ENCODE measurements around the gene U2AF1L4. TPM values are rescaled to one million over a fixed set of nuclear protein-coding genes. Genes with fewer than 3 reads are reported as not detected.

The U2AF1L4 gene
- total RNA-seq, 4 donors from 2014 or later: 12.6 to 20.0 (median 18.5) TPM

DNA sequence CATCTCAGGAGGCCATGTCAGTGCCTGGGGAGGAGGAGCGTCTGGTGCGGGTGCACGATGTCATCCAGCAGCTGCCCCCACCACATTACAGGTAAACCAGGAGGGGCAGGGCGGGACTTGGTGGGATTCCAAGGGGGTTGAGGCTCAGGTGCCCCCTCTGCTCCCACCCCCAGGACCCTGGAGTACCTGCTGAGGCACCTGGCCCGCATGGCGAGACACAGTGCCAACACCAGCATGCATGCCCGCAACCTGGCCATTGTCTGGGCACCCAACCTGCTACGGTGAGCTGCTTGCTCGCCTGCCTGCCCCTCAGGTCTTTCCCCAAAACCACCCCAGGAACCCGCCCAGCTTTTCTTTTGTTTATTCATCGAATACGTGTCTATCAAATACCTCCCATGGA lies 37.4 kb upstream of the U2AF1L4 start:
- no peak overlapping the region for H3K4me3 ChIP-seq (ENCODE audit: low read depth, poor library complexity, severe bottlenecking)
- DNase-seq (ENCODE audit: low spot score in 2 of 2): no peak
- intact Hi-C loops (cut with DNase I; ENCODE audit: low total_unique reads): no loop called here
- WGBS, 2 donors: 94 to 96% methylated on average over 11 to 12 of the region's 12 CpGs
- TF ChIP-seq, protein P1, sequence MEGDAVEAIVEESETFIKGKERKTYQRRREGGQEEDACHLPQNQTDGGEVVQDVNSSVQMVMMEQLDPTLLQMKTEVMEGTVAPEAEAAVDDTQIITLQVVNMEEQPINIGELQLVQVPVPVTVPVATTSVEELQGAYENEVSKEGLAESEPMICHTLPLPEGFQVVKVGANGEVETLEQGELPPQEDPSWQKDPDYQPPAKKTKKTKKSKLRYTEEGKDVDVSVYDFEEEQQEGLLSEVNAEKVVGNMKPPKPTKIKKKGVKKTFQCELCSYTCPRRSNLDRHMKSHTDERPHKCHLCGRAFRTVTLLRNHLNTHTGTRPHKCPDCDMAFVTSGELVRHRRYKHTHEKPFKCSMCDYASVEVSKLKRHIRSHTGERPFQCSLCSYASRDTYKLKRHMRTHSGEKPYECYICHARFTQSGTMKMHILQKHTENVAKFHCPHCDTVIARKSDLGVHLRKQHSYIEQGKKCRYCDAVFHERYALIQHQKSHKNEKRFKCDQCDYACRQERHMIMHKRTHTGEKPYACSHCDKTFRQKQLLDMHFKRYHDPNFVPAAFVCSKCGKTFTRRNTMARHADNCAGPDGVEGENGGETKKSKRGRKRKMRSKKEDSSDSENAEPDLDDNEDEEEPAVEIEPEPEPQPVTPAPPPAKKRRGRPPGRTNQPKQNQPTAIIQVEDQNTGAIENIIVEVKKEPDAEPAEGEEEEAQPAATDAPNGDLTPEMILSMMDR (IDR thresholded peaks at IDR 0.05): no peak
- TF ChIP-seq POLR2A (IDR thresholded peaks at IDR 0.05): no peak

DNA sequence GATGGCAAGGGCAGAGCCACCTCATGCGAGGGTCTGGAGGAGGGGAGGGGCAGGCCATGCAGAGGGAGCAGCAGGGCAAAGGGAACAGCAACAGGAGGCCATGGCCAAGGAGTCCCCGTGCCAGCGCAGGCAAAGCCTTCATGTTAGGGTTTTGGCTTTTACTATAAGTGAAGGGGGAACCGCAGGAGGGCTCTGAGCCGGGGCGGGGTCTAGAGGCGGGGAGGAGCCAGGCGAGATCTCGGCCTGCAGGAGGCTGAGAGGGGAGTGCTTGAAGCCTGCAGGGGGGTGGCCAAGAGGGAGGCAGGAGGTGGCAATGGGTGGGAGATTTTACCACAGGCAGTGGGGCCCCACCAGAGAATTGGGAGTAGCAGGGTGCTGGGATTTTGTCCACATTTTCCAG lies 36.4 kb upstream of the U2AF1L4 start:
- intact Hi-C loops (cut with DNase I; ENCODE audit: low total_unique reads): no loop called here
- TF ChIP-seq, protein P1 (IDR thresholded peaks at IDR 0.05): no peak
- no peak for TF ChIP-seq POLR2A (IDR thresholded peaks at IDR 0.05)
- 80 to 90% methylated on average over 9 of the region's 9 CpGs for WGBS, 2 donors
- no peak overlapping the region for H3K4me3 ChIP-seq (ENCODE audit: low read depth, poor library complexity, severe bottlenecking)
- no peak for DNase-seq (ENCODE audit: low spot score in 2 of 2)

DNA sequence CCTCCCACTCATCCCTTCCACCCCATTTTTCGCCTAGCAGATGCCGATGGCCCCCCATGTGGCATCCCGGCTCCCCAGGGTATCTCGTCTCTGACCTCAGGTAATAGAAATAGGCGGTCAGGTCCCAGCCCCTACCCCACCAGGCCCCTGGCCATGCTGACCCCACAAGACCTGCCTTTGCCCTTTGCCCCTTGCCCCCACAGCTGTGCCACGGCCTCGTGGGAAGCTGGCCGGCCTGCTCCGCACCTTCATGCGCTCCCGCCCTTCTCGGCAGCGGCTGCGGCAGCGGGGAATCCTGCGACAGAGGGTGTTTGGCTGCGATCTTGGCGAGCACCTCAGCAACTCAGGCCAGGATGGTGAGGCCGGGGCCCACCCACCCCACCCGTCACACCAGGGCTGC lies 35.5 kb upstream of the U2AF1L4 start:
- intact Hi-C loops (cut with DNase I; ENCODE audit: low total_unique reads): no loop called here
- DNase-seq (ENCODE audit: low spot score in 2 of 2): no peak
- WGBS, 2 donors: 93 to 95% methylated on average over 19 to 20 of the region's 20 CpGs
- no peak overlapping the region for H3K4me3 ChIP-seq (ENCODE audit: low read depth, poor library complexity, severe bottlenecking)
- TF ChIP-seq, protein P1 (IDR thresholded peaks at IDR 0.05): no peak
- TF ChIP-seq POLR2A (IDR thresholded peaks at IDR 0.05): no peak

DNA sequence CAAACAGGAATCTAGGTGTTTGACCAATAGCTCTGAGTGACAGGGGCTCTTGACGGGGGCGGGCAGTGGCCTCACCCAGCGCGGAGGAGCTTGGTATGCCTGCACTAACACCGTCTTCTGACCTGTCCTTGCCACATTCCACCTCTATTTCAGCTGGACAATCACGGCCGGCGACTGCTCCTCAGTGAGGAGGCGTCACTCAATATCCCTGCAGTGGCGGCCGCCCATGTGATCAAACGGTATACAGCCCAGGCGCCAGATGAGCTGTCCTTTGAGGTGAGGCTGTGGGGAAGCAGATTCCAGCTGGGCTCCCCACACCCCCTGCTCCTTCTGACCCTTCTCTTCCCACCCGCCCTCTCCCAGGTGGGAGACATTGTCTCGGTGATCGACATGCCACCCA lies 34.8 kb upstream of the U2AF1L4 start:
- no peak for DNase-seq (ENCODE audit: low spot score in 2 of 2)
- 90 to 95% methylated on average over 16 of the region's 16 CpGs for WGBS, 2 donors
- intact Hi-C loops (cut with DNase I; ENCODE audit: low total_unique reads): no loop called here

DNA sequence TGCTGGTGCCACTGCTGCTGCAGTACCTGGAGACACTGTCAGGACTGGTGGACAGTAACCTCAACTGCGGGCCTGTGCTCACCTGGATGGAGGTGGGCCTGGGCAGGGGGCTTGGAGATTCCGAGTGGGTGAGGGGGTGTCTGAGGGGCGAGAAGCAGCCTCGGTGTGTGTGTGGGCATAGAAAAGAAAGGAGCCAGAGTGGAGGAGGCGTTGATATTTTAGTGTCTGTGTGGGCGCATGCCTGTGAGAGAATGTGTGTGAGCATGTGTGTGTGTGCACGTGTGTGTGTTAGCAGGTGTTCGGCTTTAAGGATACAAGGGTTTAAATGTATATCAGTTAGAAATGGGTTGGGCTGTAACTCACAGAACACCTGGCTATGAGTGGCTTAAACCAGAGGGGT lies 33.8 kb upstream of the U2AF1L4 start:
- no peak for DNase-seq (ENCODE audit: low spot score in 2 of 2)
- 85 to 87% methylated on average over 8 of the region's 8 CpGs for WGBS, 2 donors
- intact Hi-C loops (cut with DNase I; ENCODE audit: low total_unique reads): no loop called here
- TF ChIP-seq POLR2A (IDR thresholded peaks at IDR 0.05): no peak
- TF ChIP-seq, protein P1 (IDR thresholded peaks at IDR 0.05): no peak
- H3K4me3 ChIP-seq (ENCODE audit: low read depth, poor library complexity, severe bottlenecking): no peak overlapping the region

More for the DNA sequence above, 34.8 kb upstream of the U2AF1L4 start:
- TF ChIP-seq POLR2A (IDR thresholded peaks at IDR 0.05): no peak
- TF ChIP-seq, protein P1 (IDR thresholded peaks at IDR 0.05): no peak
- H3K4me3 ChIP-seq (ENCODE audit: low read depth, poor library complexity, severe bottlenecking): no peak overlapping the region

DNA sequence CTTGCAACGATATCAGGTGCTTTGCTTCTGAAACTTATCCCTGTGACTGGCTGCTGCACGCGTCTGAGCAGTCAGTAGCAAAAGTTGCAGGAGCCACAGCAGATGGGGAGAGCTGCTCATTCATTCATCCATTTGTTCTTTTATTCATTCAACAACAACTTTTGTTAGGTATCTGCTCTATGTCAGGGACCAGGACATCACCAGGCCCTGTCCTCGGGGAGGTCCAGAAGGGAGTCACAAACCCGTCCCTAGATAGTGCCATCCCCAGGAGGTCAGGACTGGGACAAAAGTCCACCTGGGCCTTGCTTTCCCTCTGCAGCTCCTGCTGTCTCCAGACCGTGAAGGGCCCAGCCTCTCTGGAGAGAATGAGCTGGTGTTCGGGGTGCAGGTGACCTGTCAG lies 32.7 kb upstream of the U2AF1L4 start:
- intact Hi-C loops (cut with DNase I; ENCODE audit: low total_unique reads): no loop called here
- 75 to 99% methylated on average over 7 of the region's 7 CpGs for WGBS, 2 donors
- no peak for TF ChIP-seq POLR2A (IDR thresholded peaks at IDR 0.05)
- TF ChIP-seq, protein P1 (IDR thresholded peaks at IDR 0.05): no peak
- no peak for DNase-seq (ENCODE audit: low spot score in 2 of 2)
- H3K4me3 ChIP-seq (ENCODE audit: low read depth, poor library complexity, severe bottlenecking): no peak overlapping the region
